HG03064 (cell line): ENCODE data around the gene PRR16.

Experiments used
- ATAC-seq: cut with Tn5 transposase; IDR thresholded peaks from one replicate; pipeline ENCODE4 v1.9.1; 2021; ENCODE audit warnings: low read depth; ENCODE audit not compliant: unreplicated experiment

The PRR16 gene

DNA sequence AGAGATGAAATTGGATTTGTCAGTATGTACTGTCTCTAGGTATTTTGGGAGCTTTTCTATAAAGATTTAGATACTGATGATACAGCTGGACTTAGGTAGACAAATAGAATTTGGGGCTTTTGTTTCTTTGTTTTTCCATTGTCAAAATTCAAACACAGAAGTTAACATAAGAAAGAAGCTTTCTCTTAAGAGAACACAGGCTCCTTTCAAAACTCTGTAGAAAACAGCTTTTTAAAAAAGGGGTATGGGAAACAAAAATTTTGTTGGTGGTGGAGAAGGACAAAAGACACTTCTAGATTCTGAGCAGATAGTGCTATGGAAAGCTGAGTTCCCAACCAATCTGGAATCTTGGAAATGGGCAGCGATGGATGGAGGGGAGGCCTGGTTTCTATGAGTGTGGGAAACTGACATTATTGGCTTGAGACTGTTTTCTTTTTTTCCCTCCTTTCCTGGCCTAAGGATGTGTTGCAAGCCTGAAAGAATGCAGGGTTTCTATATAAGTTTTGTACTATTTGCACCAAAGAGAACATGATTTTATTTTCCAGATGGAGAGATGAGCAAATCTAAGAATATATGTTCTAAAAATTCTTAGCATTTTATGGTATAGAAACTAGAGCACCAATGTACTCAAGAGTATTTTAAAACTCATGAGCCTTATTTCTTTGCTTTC, 240.0 kb downstream of the PRR16 start:
- ATAC-seq: no peak

- ATAC-seq: no peak
Measured at GRCh38 chr5:120706877-120707276, 242.8 kb downstream of the PRR16 start.

DNA sequence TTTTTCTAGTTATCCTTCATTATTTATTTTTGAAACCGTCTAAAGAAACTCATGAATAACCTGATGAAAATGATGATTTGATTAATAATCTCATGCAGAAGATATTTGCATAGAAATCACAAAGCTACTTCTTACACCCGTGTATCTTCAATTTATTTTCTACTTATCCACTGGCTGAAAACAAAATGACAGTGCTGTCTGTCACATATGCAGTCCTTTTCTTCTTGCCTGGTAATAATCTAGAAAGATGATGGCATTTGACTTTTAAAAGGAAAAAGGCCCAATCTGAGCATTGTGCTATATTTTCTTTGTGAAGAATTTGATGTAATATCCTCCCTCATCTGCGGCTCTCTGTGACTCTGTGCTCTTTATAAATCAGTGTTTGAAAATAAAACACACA, 253.3 kb downstream of the PRR16 start:
- no peak for ATAC-seq

- no peak for ATAC-seq
Measured at GRCh38 chr5:120730214-120730613, 266.1 kb downstream of the PRR16 start.

- no peak for ATAC-seq
Measured at GRCh38 chr5:120734033-120734432, 269.9 kb downstream of the PRR16 start.

DNA sequence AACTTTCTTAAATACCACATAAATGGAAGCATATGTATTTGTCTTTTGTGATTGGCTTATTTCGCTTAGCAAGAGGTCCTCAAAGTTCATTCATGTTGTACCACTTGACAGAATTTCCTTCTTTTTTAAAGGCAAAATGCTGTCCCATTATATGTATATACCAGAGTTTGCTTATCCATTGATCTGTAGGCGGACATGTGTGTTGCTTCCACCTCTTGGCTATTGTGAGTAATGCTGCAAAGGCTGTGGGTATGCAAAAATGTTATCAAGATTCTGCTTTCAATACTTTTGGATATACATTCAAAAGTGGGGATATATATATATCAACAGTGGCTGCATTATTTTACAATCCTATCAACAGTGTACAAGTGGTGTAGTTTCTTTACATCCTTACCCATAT, 271.0 kb downstream of the PRR16 start:
- ATAC-seq: no peak
